ENCODE data around the gene CRY2. TPM values are rescaled to one million over a fixed set of nuclear protein-coding genes. Genes with fewer than 3 reads are reported as not detected.
"Not testable (repeated sequence)": the region's sequence is repeated elsewhere in the genome, so short reads cannot be mapped to it uniquely, and the experiment has no call there.

Gene CRY2
- total RNA-seq, 5 donors from 2014 or later (not counting 1 experiment from before 2014, with no cell fraction given), result 54.0 to 198 (median 63.5) TPM

DNA sequence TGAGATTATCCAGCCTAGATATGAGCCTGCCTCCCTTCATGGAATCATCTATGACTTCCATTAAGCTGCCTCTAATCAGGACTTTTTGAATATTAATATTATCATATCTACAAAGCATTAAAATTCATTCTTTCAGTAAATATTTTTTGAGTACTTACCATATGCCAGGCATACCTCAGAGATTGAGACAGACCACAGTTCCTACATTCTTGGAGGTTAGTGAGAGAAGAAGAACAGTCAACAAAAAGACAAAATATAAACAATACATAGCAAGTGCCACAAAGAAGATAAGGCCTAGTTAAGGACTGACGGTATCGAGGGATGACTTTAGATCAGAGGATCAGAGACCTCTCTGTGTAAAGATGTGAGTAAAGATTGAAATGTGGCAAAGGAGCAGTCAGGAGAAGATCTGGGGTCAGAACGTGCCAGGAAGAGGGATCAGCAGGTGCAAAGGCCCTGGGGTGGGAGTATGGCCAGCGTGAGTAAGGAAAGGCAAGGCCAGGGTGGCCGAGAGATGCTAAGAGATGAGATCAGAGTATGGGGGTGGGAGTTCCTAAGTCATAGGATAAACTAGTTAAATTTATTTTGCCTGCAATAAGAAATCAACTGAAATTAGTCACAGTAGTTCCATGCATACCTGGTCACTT, 26.9 kb upstream of the CRY2 start:
- peaks cover 0 to 5% of the 10 kb centered on the region in 2 experiments for H3K27me3 ChIP-seq (replicated peaks in 1 of 2; ENCODE audit: control insufficient read depth in 2 of 2, extremely low read depth in 1 of 2, insufficient read depth in 2 of 2, low read length in 1 of 2)
- H3K36me3 ChIP-seq (ENCODE audit: control insufficient read depth in 2 of 2, extremely low read depth in 1 of 2, insufficient read depth in 1 of 2, low read length in 1 of 2), result no peaks in the 10 kb centered on the region
- ATAC-seq (replicated peaks in 1 of 4), result no peak
- H3K4me1 ChIP-seq (ENCODE audit: control insufficient read depth in 1 of 2, extremely low read depth in 1 of 2, insufficient read depth in 2 of 2, low read length in 2 of 2), result no peaks in the 10 kb centered on the region
- ChIA-PET CTCF (interaction anchor here in 1 of 2 donors (0.6 kb wide), 1 partner anchor 15 kb away, joined by 4 read pairs; no protein-coding TSS in a partner anchor), POLR2A (interaction anchor here in 1 of 2 donors (0.6 kb wide), 1 partner anchor 112 kb away, joined by 6 read pairs; no protein-coding TSS in a partner anchor)
- WGBS (ENCODE audit: insufficient coverage), result 90% methylated on average over 3 of the region's 5 CpGs
- H3K9me3 ChIP-seq, result no peaks in the 10 kb centered on the region
- Mint-ChIP-seq H3K4me3 (no peak overlapping the region), H3K4me1 (no peaks in the 10 kb centered on the region), H3K9me3 (no peaks in the 10 kb centered on the region), H3K36me3 (no peaks in the 10 kb centered on the region), H3K27ac (no peak overlapping the region), H3K27me3 (peaks cover 0 to 3% of the 10 kb centered on the region in 2 donors)
- no peak overlapping the region for H3K27ac ChIP-seq (ENCODE audit: low read length)
- no peak for DNase-seq
- no peak overlapping the region for H3K4me3 ChIP-seq (ENCODE audit: control insufficient read depth in 1 of 2, extremely low read depth in 1 of 2, low read length in 1 of 2)

DNA sequence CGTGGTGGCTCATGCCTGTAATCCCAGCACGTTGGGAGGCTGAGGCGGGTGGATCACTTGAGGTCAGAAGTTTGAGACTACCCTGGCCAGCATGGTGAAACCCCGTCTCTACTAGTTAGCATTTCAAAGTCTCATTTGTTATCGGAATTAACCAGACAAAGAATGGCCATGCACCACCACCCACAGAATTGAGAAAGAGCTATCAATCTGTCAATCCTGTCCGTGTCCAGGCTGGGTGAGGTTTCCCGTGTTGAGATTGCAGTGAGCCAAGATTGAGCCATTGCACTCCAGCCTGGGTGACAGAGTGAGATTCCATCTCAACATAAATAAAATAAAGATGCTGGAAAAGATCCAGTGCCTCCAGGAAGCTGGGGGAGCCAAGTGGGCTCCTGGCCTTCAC, 20.8 kb upstream of the CRY2 start:
- H3K4me3 ChIP-seq (ENCODE audit: control insufficient read depth in 1 of 2, extremely low read depth in 1 of 2, low read length in 1 of 2); H3K36me3 Mint-ChIP-seq; H3K36me3 ChIP-seq (ENCODE audit: control insufficient read depth in 2 of 2, extremely low read depth in 1 of 2, insufficient read depth in 1 of 2, low read length in 1 of 2); H3K27ac ChIP-seq (ENCODE audit: low read length); H3K4me1 ChIP-seq (ENCODE audit: control insufficient read depth in 1 of 2, extremely low read depth in 1 of 2, insufficient read depth in 2 of 2, low read length in 2 of 2); H3K9me3 ChIP-seq; H3K4me1 Mint-ChIP-seq; ATAC-seq (replicated peaks in 1 of 4); H3K27ac Mint-ChIP-seq; CTCF ChIA-PET; DNase-seq; POLR2A ChIA-PET; H3K9me3 Mint-ChIP-seq; H3K4me3 Mint-ChIP-seq: not testable (repeated sequence)
- WGBS (ENCODE audit: insufficient coverage), result 46% methylated on average over 3 of the region's 7 CpGs
- H3K27me3 Mint-ChIP-seq, result peaks cover 14 to 16% of the 10 kb centered on the region in 2 donors
- H3K27me3 ChIP-seq (replicated peaks in 1 of 2; ENCODE audit: control insufficient read depth in 2 of 2, extremely low read depth in 1 of 2, insufficient read depth in 2 of 2, low read length in 1 of 2), result peaks cover 0 to 21% of the 10 kb centered on the region in 2 experiments

DNA sequence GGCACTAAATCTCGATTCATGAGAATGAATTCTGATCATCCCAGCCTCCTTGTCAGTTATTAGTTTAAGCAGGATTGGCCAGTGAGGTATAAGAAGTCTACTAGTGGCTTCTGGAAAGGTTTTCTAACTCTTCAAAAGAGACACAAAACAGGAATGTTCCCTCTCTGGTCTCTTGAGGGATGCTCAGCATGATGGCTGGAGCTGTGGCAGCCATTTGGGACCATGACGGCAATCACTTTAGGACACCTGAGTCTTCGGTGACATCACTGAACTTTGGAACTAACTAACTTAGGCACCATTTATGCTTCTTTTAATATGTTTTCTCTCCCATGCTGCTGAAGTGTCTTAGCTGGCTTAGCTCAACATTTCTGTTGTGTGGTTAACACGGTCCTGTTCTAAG, 20.2 kb upstream of the CRY2 start:
- Mint-ChIP-seq H3K27ac (no peak overlapping the region), H3K27me3 (peaks cover 14 to 16% of the 10 kb centered on the region in 2 donors), H3K36me3 (no peaks in the 10 kb centered on the region), H3K4me3 (no peak overlapping the region), H3K4me1 (no peaks in the 10 kb centered on the region), H3K9me3 (no peaks in the 10 kb centered on the region)
- CTCF ChIA-PET, result no interaction called here
- POLR2A ChIA-PET, result no interaction called here
- no peaks in the 10 kb centered on the region for H3K4me1 ChIP-seq (ENCODE audit: control insufficient read depth in 1 of 2, extremely low read depth in 1 of 2, insufficient read depth in 2 of 2, low read length in 2 of 2)
- ATAC-seq (replicated peaks in 1 of 4) (no peak), DNase-seq (no peak)
- H3K36me3 ChIP-seq (ENCODE audit: control insufficient read depth in 2 of 2, extremely low read depth in 1 of 2, insufficient read depth in 1 of 2, low read length in 1 of 2), result no peaks in the 10 kb centered on the region
- no peak overlapping the region for H3K4me3 ChIP-seq (ENCODE audit: control insufficient read depth in 1 of 2, extremely low read depth in 1 of 2, low read length in 1 of 2)
- H3K27ac ChIP-seq (ENCODE audit: low read length), result no peak overlapping the region
- peaks cover 0 to 21% of the 10 kb centered on the region in 2 experiments for H3K27me3 ChIP-seq (replicated peaks in 1 of 2; ENCODE audit: control insufficient read depth in 2 of 2, extremely low read depth in 1 of 2, insufficient read depth in 2 of 2, low read length in 1 of 2)
- no peaks in the 10 kb centered on the region for H3K9me3 ChIP-seq
- WGBS (ENCODE audit: insufficient coverage), result 84% methylated on average over 3 of the region's 4 CpGs

DNA sequence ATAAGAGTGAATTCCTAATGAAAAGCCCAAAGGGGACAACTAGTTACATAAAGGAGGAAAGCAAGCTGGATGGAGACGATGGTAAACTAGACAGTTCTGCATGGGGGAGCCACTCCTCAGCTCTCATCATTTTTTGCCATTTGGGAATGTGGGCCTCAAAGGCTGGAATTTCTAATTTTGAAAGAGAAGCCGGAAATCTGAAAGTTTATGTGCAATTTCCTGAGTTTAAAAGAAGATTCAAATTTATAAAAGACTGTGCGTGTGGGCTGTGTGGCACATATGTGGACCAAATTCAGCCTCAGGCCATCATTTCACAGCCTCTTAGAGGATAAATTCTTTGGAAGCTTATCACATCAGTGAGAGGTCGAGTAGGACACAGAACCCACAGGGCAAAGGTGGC, 18.3 kb upstream of the CRY2 start:
- H3K27ac Mint-ChIP-seq, result no peak overlapping the region
- CTCF ChIA-PET, result no interaction called here
- H3K36me3 Mint-ChIP-seq, result no peaks in the 10 kb centered on the region
- Histone ChIP-seq H3K4me1 (ENCODE audit: control insufficient read depth in 1 of 2, extremely low read depth in 1 of 2, insufficient read depth in 2 of 2, low read length in 2 of 2) (peaks cover 0 to 6% of the 10 kb centered on the region in 2 experiments), H3K4me3 (ENCODE audit: control insufficient read depth in 1 of 2, extremely low read depth in 1 of 2, low read length in 1 of 2) (no peak overlapping the region), H3K27ac (ENCODE audit: low read length) (no peak overlapping the region), H3K27me3 (replicated peaks in 1 of 2; ENCODE audit: control insufficient read depth in 2 of 2, extremely low read depth in 1 of 2, insufficient read depth in 2 of 2, low read length in 1 of 2) (peaks cover 0 to 23% of the 10 kb centered on the region in 2 experiments), H3K9me3 (no peaks in the 10 kb centered on the region), H3K36me3 (ENCODE audit: control insufficient read depth in 2 of 2, extremely low read depth in 1 of 2, insufficient read depth in 1 of 2, low read length in 1 of 2) (no peaks in the 10 kb centered on the region)
- POLR2A ChIA-PET, result no interaction called here
- 71% methylated on average over 1 of the region's 4 CpGs for WGBS (ENCODE audit: insufficient coverage)
- no peaks in the 10 kb centered on the region for H3K9me3 Mint-ChIP-seq
- H3K4me3 Mint-ChIP-seq, result no peak overlapping the region
- H3K4me1 Mint-ChIP-seq, result peaks cover 5 to 6% (median 6%) of the 10 kb centered on the region in 3 donors
- DNase-seq (no peak), ATAC-seq (replicated peaks in 1 of 4) (no peak)
- H3K27me3 Mint-ChIP-seq, result peaks cover 14 to 16% of the 10 kb centered on the region in 2 donors

DNA sequence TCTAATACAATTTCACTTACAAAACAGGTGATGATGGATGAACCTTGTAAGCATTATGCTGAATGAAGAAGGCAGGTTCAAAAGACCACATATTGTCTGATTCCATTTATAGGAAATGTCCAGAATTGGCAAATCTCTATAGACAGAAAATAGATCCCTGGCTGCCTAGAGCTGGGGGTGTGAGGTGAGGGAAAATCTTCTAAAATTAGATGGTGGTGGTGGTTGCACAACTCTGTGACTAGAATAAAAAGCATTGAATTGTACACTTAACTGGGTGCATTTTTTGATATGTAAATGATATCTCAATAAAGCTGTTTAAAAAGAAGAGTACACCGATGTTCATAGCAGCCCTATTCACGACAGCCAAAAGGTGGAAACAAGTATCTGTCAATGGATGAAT, 16.7 kb upstream of the CRY2 start:
- DNase-seq, result no peak
- H3K9me3 Mint-ChIP-seq, result no peaks in the 10 kb centered on the region
- Histone ChIP-seq H3K27me3 (replicated peaks in 1 of 2; ENCODE audit: control insufficient read depth in 2 of 2, extremely low read depth in 1 of 2, insufficient read depth in 2 of 2, low read length in 1 of 2) (peaks cover 0 to 21% of the 10 kb centered on the region in 2 experiments), H3K9me3 (no peaks in the 10 kb centered on the region), H3K36me3 (ENCODE audit: control insufficient read depth in 2 of 2, extremely low read depth in 1 of 2, insufficient read depth in 1 of 2, low read length in 1 of 2) (no peaks in the 10 kb centered on the region), H3K27ac (ENCODE audit: low read length) (no peak overlapping the region), H3K4me1 (ENCODE audit: control insufficient read depth in 1 of 2, extremely low read depth in 1 of 2, insufficient read depth in 2 of 2, low read length in 2 of 2) (peaks cover 0 to 14% of the 10 kb centered on the region in 2 experiments), H3K4me3 (ENCODE audit: control insufficient read depth in 1 of 2, extremely low read depth in 1 of 2, low read length in 1 of 2) (no peak overlapping the region)
- H3K4me1 Mint-ChIP-seq, result peaks cover 11 to 14% (median 12%) of the 10 kb centered on the region in 3 donors
- 80% methylated on average over 1 of the region's 2 CpGs for WGBS (ENCODE audit: insufficient coverage)
- ATAC-seq (replicated peaks in 1 of 4), result no peak
- POLR2A ChIA-PET, result no interaction called here
- no peaks in the 10 kb centered on the region for H3K36me3 Mint-ChIP-seq
- H3K27me3 Mint-ChIP-seq, result peaks cover 13 to 14% of the 10 kb centered on the region in 2 donors
- no peak overlapping the region for H3K4me3 Mint-ChIP-seq
- CTCF ChIA-PET, result no interaction called here
- no peak overlapping the region for H3K27ac Mint-ChIP-seq

DNA sequence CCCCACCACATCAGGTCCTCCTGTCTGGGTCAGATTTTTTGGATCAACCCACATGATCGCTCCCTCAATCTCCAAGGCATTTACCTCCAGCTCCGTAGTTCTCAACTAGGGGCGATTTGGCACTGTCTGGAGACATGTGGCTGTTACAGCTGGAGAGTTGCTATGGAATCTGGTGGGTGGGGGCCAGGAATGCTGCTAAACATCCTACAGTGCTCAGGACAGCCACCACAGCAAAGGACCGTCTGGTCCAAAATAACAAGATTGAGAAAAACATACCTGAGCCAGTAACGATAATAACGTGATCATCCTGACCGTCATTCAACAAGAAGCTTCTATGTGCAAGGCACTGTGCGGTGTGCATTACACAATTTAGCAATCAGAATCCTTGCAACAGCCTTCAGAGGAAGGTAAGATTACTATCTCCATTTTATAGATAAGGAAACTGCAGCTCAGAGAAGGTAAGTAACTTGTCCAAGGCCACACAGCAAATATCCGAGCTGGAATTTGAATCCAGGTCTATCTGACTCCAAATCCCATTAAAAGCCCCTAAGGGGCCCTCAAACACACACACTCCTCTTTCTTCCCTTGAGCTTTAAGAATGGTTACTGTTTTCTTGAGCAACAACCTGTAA, 14.3 kb upstream of the CRY2 start:
- Mint-ChIP-seq H3K4me1 (peaks cover 11 to 14% (median 12%) of the 10 kb centered on the region in 3 donors), H3K36me3 (no peaks in the 10 kb centered on the region), H3K9me3 (no peaks in the 10 kb centered on the region), H3K4me3 (no peak overlapping the region), H3K27ac (no peak overlapping the region), H3K27me3 (peaks cover under 1% of the 10 kb centered on the region in 2 donors)
- ChIA-PET CTCF (interaction anchor here in 1 of 2 donors (1.8 kb wide), 1 partner anchor 10 kb away, joined by 6 read pairs; no protein-coding TSS in a partner anchor), POLR2A (no interaction called here)
- H3K9me3 ChIP-seq, result no peaks in the 10 kb centered on the region
- WGBS (ENCODE audit: insufficient coverage), result 93% methylated on average over 3 of the region's 9 CpGs
- H3K27ac ChIP-seq (ENCODE audit: low read length), result no peak overlapping the region
- H3K27me3 ChIP-seq (replicated peaks in 1 of 2; ENCODE audit: control insufficient read depth in 2 of 2, extremely low read depth in 1 of 2, insufficient read depth in 2 of 2, low read length in 1 of 2), result peaks cover 0 to 7% of the 10 kb centered on the region in 2 experiments
- no peaks in the 10 kb centered on the region for H3K36me3 ChIP-seq (ENCODE audit: control insufficient read depth in 2 of 2, extremely low read depth in 1 of 2, insufficient read depth in 1 of 2, low read length in 1 of 2)
- H3K4me3 ChIP-seq (ENCODE audit: control insufficient read depth in 1 of 2, extremely low read depth in 1 of 2, low read length in 1 of 2), result no peak overlapping the region
- H3K4me1 ChIP-seq (ENCODE audit: control insufficient read depth in 1 of 2, extremely low read depth in 1 of 2, insufficient read depth in 2 of 2, low read length in 2 of 2), result peaks cover 0 to 14% of the 10 kb centered on the region in 2 experiments
- no peak for ATAC-seq (replicated peaks in 1 of 4)
- no peak for DNase-seq

Data from T-cell (primary cell).